ENCODE measurements around the gene TMEM141. TPM values are rescaled to one million over a fixed set of nuclear protein-coding genes. Genes with fewer than 3 reads are reported as not detected.

Gene TMEM141
- polyA plus RNA-seq, 1 donor (not counting 4 experiments of a cell fraction or from before 2014, with no cell fraction given), result 85.5 TPM

GRCh38 chr9:136744773-136745172 is 46.4 kb upstream of the TMEM141 start:
- TF ChIP-seq, protein P1, sequence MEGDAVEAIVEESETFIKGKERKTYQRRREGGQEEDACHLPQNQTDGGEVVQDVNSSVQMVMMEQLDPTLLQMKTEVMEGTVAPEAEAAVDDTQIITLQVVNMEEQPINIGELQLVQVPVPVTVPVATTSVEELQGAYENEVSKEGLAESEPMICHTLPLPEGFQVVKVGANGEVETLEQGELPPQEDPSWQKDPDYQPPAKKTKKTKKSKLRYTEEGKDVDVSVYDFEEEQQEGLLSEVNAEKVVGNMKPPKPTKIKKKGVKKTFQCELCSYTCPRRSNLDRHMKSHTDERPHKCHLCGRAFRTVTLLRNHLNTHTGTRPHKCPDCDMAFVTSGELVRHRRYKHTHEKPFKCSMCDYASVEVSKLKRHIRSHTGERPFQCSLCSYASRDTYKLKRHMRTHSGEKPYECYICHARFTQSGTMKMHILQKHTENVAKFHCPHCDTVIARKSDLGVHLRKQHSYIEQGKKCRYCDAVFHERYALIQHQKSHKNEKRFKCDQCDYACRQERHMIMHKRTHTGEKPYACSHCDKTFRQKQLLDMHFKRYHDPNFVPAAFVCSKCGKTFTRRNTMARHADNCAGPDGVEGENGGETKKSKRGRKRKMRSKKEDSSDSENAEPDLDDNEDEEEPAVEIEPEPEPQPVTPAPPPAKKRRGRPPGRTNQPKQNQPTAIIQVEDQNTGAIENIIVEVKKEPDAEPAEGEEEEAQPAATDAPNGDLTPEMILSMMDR (optimal IDR thresholded peaks at IDR 0.05 in 1 of 3, IDR thresholded peaks at IDR 0.05 in 1 of 3, conservative IDR thresholded peaks at IDR 0.05 in 1 of 3; ENCODE audit: extremely low read depth in 1 of 3, insufficient read depth in 2 of 3, low read length in 3 of 3), result no peak
- no peak for TF ChIP-seq EZH2 (IDR thresholded peaks at IDR 0.05; ENCODE audit: low read length)
- no peak overlapping the region for H3K27ac ChIP-seq (ENCODE audit: control insufficient read depth, insufficient read depth, low read length)
- H3K36me3 ChIP-seq (ENCODE audit: control insufficient read depth in 2 of 2, extremely low read depth in 1 of 2, insufficient read depth in 2 of 2, low read length in 2 of 2), result no peaks in the 10 kb centered on the region
- H4K20me1 ChIP-seq (ENCODE audit: control insufficient read depth, extremely low read depth, insufficient read depth, low read length), result no peaks in the 10 kb centered on the region
- no peak overlapping the region for H2AFZ ChIP-seq (ENCODE audit: control insufficient read depth, low read length)
- H3K9me3 ChIP-seq (ENCODE audit: control insufficient read depth, low read depth, low read length), result no peaks in the 10 kb centered on the region
- no peaks in the 10 kb centered on the region for H3K4me1 ChIP-seq (ENCODE audit: control insufficient read depth, extremely low read depth, insufficient read depth, low read length)
- no peaks in the 10 kb centered on the region for H3K79me2 ChIP-seq (ENCODE audit: control insufficient read depth, insufficient read depth, low read length)
- dilution Hi-C loops (cut with MboI; ENCODE audit: extremely low pct_ligation_motif_present, low sequenced_read_pairs), result no loop called here
- DNase-seq (ENCODE audit: low read depth, low spot score), result no peak
- no peak overlapping the region for H3K9ac ChIP-seq (ENCODE audit: control insufficient read depth, extremely low read depth, insufficient read depth, low read length)
- FAIRE-seq, result no peak
- no peak overlapping the region for H3K4me2 ChIP-seq (ENCODE audit: control insufficient read depth, extremely low read depth, insufficient read depth, low read depth, low read length)
- H3K4me3 ChIP-seq (ENCODE audit: control insufficient read depth in 2 of 3, extremely low read depth in 1 of 3, insufficient read depth in 2 of 3, low read depth in 1 of 3, low read length in 3 of 3), result no peak overlapping the region
- peaks cover 52% of the 10 kb centered on the region for H3K27me3 ChIP-seq (ENCODE audit: control insufficient read depth, extremely low read depth, insufficient read depth, low read length)
- no peaks in the 10 kb centered on the region for H3K9me1 ChIP-seq (ENCODE audit: control insufficient read depth, extremely low read depth, insufficient read depth, low read length)

GRCh38 chr9:136745389-136746154 is 45.6 kb upstream of the TMEM141 start:
- Histone ChIP-seq H3K27me3 (ENCODE audit: control insufficient read depth, extremely low read depth, insufficient read depth, low read length) (peaks cover 46% of the 10 kb centered on the region), H3K36me3 (ENCODE audit: control insufficient read depth in 2 of 2, extremely low read depth in 1 of 2, insufficient read depth in 2 of 2, low read length in 2 of 2) (no peaks in the 10 kb centered on the region), H3K9ac (ENCODE audit: control insufficient read depth, extremely low read depth, insufficient read depth, low read length) (no peak overlapping the region), H3K4me3 (ENCODE audit: control insufficient read depth in 2 of 3, extremely low read depth in 1 of 3, insufficient read depth in 2 of 3, low read depth in 1 of 3, low read length in 3 of 3) (no peak overlapping the region), H3K9me3 (ENCODE audit: control insufficient read depth, low read depth, low read length) (no peaks in the 10 kb centered on the region), H3K79me2 (ENCODE audit: control insufficient read depth, insufficient read depth, low read length) (no peaks in the 10 kb centered on the region), H3K4me2 (ENCODE audit: control insufficient read depth, extremely low read depth, insufficient read depth, low read depth, low read length) (no peak overlapping the region), H3K9me1 (ENCODE audit: control insufficient read depth, extremely low read depth, insufficient read depth, low read length) (no peaks in the 10 kb centered on the region), H3K27ac (ENCODE audit: control insufficient read depth, insufficient read depth, low read length) (no peak overlapping the region), H2AFZ (ENCODE audit: control insufficient read depth, low read length) (no peak overlapping the region), H3K4me1 (ENCODE audit: control insufficient read depth, extremely low read depth, insufficient read depth, low read length) (no peaks in the 10 kb centered on the region), H4K20me1 (ENCODE audit: control insufficient read depth, extremely low read depth, insufficient read depth, low read length) (no peaks in the 10 kb centered on the region)
- no peak for TF ChIP-seq EZH2 (IDR thresholded peaks at IDR 0.05; ENCODE audit: low read length)
- TF ChIP-seq, protein P1 (optimal IDR thresholded peaks at IDR 0.05 in 1 of 3, IDR thresholded peaks at IDR 0.05 in 1 of 3, conservative IDR thresholded peaks at IDR 0.05 in 1 of 3; ENCODE audit: extremely low read depth in 1 of 3, insufficient read depth in 2 of 3, low read length in 3 of 3), result no peak
- no peak for DNase-seq (ENCODE audit: low read depth, low spot score)
- FAIRE-seq, result no peak
- dilution Hi-C loops (cut with MboI; ENCODE audit: extremely low pct_ligation_motif_present, low sequenced_read_pairs), result no loop called here
